Measurements from ENCODE around the gene LINC01488. TPM values are rescaled to one million over a fixed set of nuclear protein-coding genes. Genes with fewer than 3 reads are reported as not detected.

Gene LINC01488
- total and polyA plus RNA-seq, 2 experiments from 2014 or later: not detected

GRCh38 chr11:69480547-69481392 lies 693 bp upstream of the LINC01488 start:
- no peaks in the 10 kb centered on the region for H4K20me1 ChIP-seq (replicated peaks; ENCODE audit: insufficient read depth)
- no peaks in the 10 kb centered on the region for H3K79me2 ChIP-seq (replicated peaks; ENCODE audit: insufficient read depth)
- H3K36me3 ChIP-seq (ENCODE audit: insufficient read depth): no peaks in the 10 kb centered on the region
- TF ChIP-seq EZH2phosphoT487 (IDR thresholded peaks at IDR 0.05; ENCODE audit: unreplicated experiment) (no peak), ZNF114 (CRISPR knock-in tag; IDR thresholded peaks at IDR 0.05) (no peak), POLR2AphosphoS5 (IDR thresholded peaks at IDR 0.05; ENCODE audit: low read depth) (no peak), EZH2 (IDR thresholded peaks at IDR 0.05; ENCODE audit: low read depth, unreplicated experiment) (no peak), JUNB (IDR thresholded peaks at IDR 0.05; ENCODE audit: unreplicated experiment) (no peak)
- Mint-ChIP-seq H3K36me3 (ENCODE audit: low read depth) (no peaks in the 10 kb centered on the region), H3K4me3 (no peak overlapping the region), H3K9me3 (no peaks in the 10 kb centered on the region), H3K27ac (no peak overlapping the region), H3K27me3 (ENCODE audit: insufficient read depth, low read depth, poor library complexity) (peaks cover 6% of the 10 kb centered on the region), H3K4me1 (peaks cover 28% of the 10 kb centered on the region)
- no peak overlapping the region for H3K4me3 ChIP-seq
- peaks cover 4% of the 10 kb centered on the region; the same call in 1 of the 2 replicates for H3K27me3 ChIP-seq (ENCODE audit: insufficient read depth)
- DNase-seq (ENCODE audit: low spot score) (no peak), ATAC-seq (no peak)
- H2AFZ ChIP-seq: no peak overlapping the region
- no peak overlapping the region for H3K4me2 ChIP-seq
- H3K27ac ChIP-seq (ENCODE audit: low read depth): no peak overlapping the region
- no peaks in the 10 kb centered on the region for H3F3A ChIP-seq (replicated peaks; ENCODE audit: low read depth)
- peaks cover 15% of the 10 kb centered on the region for H3K4me1 ChIP-seq (ENCODE audit: insufficient read depth)
- no peaks in the 10 kb centered on the region for H3K9me2 ChIP-seq (ENCODE audit: insufficient read depth)

- Histone ChIP-seq H3K4me1 (ENCODE audit: insufficient read depth) (no peaks in the 10 kb centered on the region), H3K4me2 (no peak overlapping the region), H3K27me3 (ENCODE audit: insufficient read depth) (0 out of 2 replicates have a peak, but pooled peaks cover under 1% of the 10 kb centered on the region), H2AFZ (no peak overlapping the region), H3K9me2 (ENCODE audit: insufficient read depth) (no peaks in the 10 kb centered on the region), H3F3A (replicated peaks; ENCODE audit: low read depth) (no peaks in the 10 kb centered on the region), H3K4me3 (no peak overlapping the region), H3K79me2 (replicated peaks; ENCODE audit: insufficient read depth) (no peaks in the 10 kb centered on the region), H3K36me3 (ENCODE audit: insufficient read depth) (no peaks in the 10 kb centered on the region), H4K20me1 (replicated peaks; ENCODE audit: insufficient read depth) (no peaks in the 10 kb centered on the region), H3K27ac (ENCODE audit: low read depth) (no peak overlapping the region)
- Mint-ChIP-seq H3K4me3 (no peak overlapping the region), H3K36me3 (ENCODE audit: low read depth) (no peaks in the 10 kb centered on the region), H3K9me3 (no peaks in the 10 kb centered on the region), H3K27me3 (ENCODE audit: insufficient read depth, low read depth, poor library complexity) (peaks cover 6% of the 10 kb centered on the region), H3K27ac (no peak overlapping the region), H3K4me1 (peaks cover 17% of the 10 kb centered on the region)
- TF ChIP-seq NANOG (IDR thresholded peaks at IDR 0.05; ENCODE audit: borderline replicate concordance) (no peak), CTCF (conservative IDR thresholded peaks at IDR 0.05; ENCODE audit: low read depth in 2 of 2) (no peak), ZNF331 (CRISPR knock-in tag; IDR thresholded peaks at IDR 0.05; ENCODE audit: low read depth) (no peak), EZH2phosphoT487 (IDR thresholded peaks at IDR 0.05; ENCODE audit: unreplicated experiment) (no peak), ZNF114 (CRISPR knock-in tag; IDR thresholded peaks at IDR 0.05) (no peak), STAT1 (IDR thresholded peaks at IDR 0.05; ENCODE audit: unreplicated experiment) (no peak), POLR2AphosphoS5 (IDR thresholded peaks at IDR 0.05; ENCODE audit: low read depth) (no peak), EZH2 (IDR thresholded peaks at IDR 0.05; ENCODE audit: low read depth, unreplicated experiment) (no peak), JUNB (IDR thresholded peaks at IDR 0.05; ENCODE audit: unreplicated experiment) (no peak)
- TF ChIP-seq, protein P1, sequence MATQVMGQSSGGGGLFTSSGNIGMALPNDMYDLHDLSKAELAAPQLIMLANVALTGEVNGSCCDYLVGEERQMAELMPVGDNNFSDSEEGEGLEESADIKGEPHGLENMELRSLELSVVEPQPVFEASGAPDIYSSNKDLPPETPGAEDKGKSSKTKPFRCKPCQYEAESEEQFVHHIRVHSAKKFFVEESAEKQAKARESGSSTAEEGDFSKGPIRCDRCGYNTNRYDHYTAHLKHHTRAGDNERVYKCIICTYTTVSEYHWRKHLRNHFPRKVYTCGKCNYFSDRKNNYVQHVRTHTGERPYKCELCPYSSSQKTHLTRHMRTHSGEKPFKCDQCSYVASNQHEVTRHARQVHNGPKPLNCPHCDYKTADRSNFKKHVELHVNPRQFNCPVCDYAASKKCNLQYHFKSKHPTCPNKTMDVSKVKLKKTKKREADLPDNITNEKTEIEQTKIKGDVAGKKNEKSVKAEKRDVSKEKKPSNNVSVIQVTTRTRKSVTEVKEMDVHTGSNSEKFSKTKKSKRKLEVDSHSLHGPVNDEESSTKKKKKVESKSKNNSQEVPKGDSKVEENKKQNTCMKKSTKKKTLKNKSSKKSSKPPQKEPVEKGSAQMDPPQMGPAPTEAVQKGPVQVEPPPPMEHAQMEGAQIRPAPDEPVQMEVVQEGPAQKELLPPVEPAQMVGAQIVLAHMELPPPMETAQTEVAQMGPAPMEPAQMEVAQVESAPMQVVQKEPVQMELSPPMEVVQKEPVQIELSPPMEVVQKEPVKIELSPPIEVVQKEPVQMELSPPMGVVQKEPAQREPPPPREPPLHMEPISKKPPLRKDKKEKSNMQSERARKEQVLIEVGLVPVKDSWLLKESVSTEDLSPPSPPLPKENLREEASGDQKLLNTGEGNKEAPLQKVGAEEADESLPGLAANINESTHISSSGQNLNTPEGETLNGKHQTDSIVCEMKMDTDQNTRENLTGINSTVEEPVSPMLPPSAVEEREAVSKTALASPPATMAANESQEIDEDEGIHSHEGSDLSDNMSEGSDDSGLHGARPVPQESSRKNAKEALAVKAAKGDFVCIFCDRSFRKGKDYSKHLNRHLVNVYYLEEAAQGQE (IDR thresholded peaks at IDR 0.05; ENCODE audit: unreplicated experiment): no peak
- DNase-seq (ENCODE audit: low spot score) (no peak), ATAC-seq (no peak)
These were observed 859 bp downstream of the LINC01488 start for GRCh38 chr11:69482322-69482721.
